K562 (cell line): ENCODE measurements around the gene SLC25A45. TPM values are rescaled to one million over a fixed set of nuclear protein-coding genes. Genes with fewer than 3 reads are reported as not detected.

Source experiments
- MAFK ChIP-seq: IDR thresholded peaks from 2 replicates; pipeline ENCODE4 v1.6.1; 2011; ENCODE audit warnings: low read length, improper control_type of control experiment
- MEIS2 ChIP-seq: fragments of 450-650 bp; IDR thresholded peaks from 2 replicates; pipeline ENCODE4 v1.6.1; 2014; ENCODE audit warnings: mild to moderate bottlenecking; ENCODE audit not compliant: partially characterized antibody
- TBL1XR1 ChIP-seq, 2 experiments: IDR thresholded peaks; 2 replicates each; pipeline ENCODE4 v1.6.1; 2012; ENCODE audit warnings: improper control_type of control experiment in 2 of 2, low read length in 2 of 2, mild to moderate bottlenecking in 1 of 2
- ZNF133 ChIP-seq: fragments of 250-450 bp; sonication (Bioruptor Pico); IDR thresholded peaks from 2 replicates; pipeline ENCODE4 v1.4.0; 2020; ENCODE audit warnings: mild to moderate bottlenecking
- ZNF551 ChIP-seq: fragments of 250-450 bp; sonication (Bioruptor Pico); IDR thresholded peaks from 2 replicates; pipeline ENCODE4 v1.5.0; 2021; ENCODE audit warnings: mild to moderate bottlenecking, moderate library complexity
- ZNF668 ChIP-seq: fragments of 250-450 bp; sonication (Bioruptor Pico); IDR thresholded peaks from 2 replicates; pipeline ENCODE4 v1.8.0; 2022; ENCODE audit warnings: mild to moderate bottlenecking, inconsistent platforms
- polyA plus RNA-seq, 8 experiments: library from polyadenylated mRNA; depleted of rRNA in 4 of 8; stranded (reverse) in 5 of 8; unstranded in 3 of 8; fragments of >200 nt; fragmentation: Nextera tagmentation in 2 of 8; fragmentation: Illumina TruSeq in 1 of 8; extraction: Ambion mirVana in 2 of 8; extraction: Trizol in 1 of 8; gene quantifications; 2 replicates each; pipeline versions ENCODE4 v1.2.1 to v1.2.3, GENCODE V29; 2011 to 2014; ENCODE audit warnings: inconsistent platforms in 1 of 8, missing spikeins in 1 of 8
- total RNA-seq, 7 experiments: library from RNA; depleted of rRNA in 6 of 7; stranded (reverse); fragments of >200 nt in 6 of 7; fragmentation: Illumina TruSeq in 2 of 7; extraction: Trizol in 2 of 7; gene quantifications; 2 replicates each; pipeline versions ENCODE4 v1.2.1 to v1.2.3, GENCODE V29; 2011 to 2021; ENCODE audit warnings: low replicate concordance in 1 of 7
- TF ChIP-seq, protein P1 (sequence below): fragments of 200-600 bp; sonication (generic); IDR thresholded peaks from one replicate; pipeline ENCODE4 v1.6.1; 2012; ENCODE audit warnings: mild to moderate bottlenecking, low read depth, low read length, inconsistent platforms
- TF ChIP-seq, protein P2 (sequence below): fragments of 250-450 bp; sonication (Bioruptor Pico); IDR thresholded peaks from 2 replicates; pipeline ENCODE4 v1.4.0; 2020; ENCODE audit warnings: borderline replicate concordance
- TF ChIP-seq, protein P3 (sequence below): sonication (generic); formaldehyde crosslinking; IDR thresholded peaks from 2 replicates; pipeline ENCODE4 v1.8.0; 2022; ENCODE audit warnings: mild to moderate bottlenecking, missing genetic modification reagents
- TF ChIP-seq, protein P4 (sequence below): sonication (generic); formaldehyde crosslinking; IDR thresholded peaks from 2 replicates; pipeline ENCODE4 v1.8.1; 2023; ENCODE audit warnings: mild to moderate bottlenecking, missing genetic modification reagents

The SLC25A45 gene
- total and polyA plus RNA-seq, 9 of the 15 experiments (the other 6 are each of a cell fraction or from before 2014, with no cell fraction given), result 0.15 to 2.3 (median 0.68) TPM

DNA sequence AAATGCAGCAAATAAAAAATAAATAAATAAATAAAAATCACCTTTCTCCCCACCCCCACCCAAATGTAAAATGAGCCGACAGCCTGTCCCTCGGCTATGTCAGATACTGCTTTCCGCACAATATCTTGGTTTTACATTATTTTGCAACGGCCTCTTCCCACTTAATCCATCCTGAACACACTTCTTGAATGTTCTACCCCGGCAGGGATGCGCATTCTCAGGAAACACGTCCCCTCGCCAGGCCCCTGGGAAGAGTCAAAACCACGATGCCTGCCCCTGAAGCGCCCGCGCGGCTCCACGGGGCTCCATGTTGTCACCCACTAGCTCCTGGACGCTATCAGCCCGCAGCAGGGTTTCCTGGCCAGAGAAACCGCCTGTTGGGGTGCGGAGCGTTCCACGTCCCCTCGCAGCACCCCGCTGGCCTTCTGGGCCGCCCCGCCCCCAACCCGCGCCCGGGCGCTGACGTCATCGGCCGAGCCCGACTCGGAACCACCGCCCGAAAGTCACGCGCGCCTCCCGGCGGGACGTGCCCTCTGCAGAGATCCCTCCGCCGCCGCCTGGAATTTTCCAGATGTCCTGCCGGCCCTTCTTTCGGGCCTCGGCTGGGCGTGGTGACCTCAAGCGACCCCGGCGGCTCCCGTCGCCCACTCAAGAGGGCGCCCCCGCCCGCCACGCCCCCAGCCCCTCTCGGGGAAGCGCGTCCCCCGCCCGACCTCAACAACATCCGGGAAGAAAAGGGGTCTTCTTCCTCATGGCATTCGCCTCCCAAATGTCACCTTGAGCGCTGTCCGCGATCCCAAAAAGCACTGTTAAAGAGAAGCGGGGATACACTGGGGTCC is 39.6 kb upstream of the SLC25A45 start (continued):
- TF ChIP-seq, protein P1, sequence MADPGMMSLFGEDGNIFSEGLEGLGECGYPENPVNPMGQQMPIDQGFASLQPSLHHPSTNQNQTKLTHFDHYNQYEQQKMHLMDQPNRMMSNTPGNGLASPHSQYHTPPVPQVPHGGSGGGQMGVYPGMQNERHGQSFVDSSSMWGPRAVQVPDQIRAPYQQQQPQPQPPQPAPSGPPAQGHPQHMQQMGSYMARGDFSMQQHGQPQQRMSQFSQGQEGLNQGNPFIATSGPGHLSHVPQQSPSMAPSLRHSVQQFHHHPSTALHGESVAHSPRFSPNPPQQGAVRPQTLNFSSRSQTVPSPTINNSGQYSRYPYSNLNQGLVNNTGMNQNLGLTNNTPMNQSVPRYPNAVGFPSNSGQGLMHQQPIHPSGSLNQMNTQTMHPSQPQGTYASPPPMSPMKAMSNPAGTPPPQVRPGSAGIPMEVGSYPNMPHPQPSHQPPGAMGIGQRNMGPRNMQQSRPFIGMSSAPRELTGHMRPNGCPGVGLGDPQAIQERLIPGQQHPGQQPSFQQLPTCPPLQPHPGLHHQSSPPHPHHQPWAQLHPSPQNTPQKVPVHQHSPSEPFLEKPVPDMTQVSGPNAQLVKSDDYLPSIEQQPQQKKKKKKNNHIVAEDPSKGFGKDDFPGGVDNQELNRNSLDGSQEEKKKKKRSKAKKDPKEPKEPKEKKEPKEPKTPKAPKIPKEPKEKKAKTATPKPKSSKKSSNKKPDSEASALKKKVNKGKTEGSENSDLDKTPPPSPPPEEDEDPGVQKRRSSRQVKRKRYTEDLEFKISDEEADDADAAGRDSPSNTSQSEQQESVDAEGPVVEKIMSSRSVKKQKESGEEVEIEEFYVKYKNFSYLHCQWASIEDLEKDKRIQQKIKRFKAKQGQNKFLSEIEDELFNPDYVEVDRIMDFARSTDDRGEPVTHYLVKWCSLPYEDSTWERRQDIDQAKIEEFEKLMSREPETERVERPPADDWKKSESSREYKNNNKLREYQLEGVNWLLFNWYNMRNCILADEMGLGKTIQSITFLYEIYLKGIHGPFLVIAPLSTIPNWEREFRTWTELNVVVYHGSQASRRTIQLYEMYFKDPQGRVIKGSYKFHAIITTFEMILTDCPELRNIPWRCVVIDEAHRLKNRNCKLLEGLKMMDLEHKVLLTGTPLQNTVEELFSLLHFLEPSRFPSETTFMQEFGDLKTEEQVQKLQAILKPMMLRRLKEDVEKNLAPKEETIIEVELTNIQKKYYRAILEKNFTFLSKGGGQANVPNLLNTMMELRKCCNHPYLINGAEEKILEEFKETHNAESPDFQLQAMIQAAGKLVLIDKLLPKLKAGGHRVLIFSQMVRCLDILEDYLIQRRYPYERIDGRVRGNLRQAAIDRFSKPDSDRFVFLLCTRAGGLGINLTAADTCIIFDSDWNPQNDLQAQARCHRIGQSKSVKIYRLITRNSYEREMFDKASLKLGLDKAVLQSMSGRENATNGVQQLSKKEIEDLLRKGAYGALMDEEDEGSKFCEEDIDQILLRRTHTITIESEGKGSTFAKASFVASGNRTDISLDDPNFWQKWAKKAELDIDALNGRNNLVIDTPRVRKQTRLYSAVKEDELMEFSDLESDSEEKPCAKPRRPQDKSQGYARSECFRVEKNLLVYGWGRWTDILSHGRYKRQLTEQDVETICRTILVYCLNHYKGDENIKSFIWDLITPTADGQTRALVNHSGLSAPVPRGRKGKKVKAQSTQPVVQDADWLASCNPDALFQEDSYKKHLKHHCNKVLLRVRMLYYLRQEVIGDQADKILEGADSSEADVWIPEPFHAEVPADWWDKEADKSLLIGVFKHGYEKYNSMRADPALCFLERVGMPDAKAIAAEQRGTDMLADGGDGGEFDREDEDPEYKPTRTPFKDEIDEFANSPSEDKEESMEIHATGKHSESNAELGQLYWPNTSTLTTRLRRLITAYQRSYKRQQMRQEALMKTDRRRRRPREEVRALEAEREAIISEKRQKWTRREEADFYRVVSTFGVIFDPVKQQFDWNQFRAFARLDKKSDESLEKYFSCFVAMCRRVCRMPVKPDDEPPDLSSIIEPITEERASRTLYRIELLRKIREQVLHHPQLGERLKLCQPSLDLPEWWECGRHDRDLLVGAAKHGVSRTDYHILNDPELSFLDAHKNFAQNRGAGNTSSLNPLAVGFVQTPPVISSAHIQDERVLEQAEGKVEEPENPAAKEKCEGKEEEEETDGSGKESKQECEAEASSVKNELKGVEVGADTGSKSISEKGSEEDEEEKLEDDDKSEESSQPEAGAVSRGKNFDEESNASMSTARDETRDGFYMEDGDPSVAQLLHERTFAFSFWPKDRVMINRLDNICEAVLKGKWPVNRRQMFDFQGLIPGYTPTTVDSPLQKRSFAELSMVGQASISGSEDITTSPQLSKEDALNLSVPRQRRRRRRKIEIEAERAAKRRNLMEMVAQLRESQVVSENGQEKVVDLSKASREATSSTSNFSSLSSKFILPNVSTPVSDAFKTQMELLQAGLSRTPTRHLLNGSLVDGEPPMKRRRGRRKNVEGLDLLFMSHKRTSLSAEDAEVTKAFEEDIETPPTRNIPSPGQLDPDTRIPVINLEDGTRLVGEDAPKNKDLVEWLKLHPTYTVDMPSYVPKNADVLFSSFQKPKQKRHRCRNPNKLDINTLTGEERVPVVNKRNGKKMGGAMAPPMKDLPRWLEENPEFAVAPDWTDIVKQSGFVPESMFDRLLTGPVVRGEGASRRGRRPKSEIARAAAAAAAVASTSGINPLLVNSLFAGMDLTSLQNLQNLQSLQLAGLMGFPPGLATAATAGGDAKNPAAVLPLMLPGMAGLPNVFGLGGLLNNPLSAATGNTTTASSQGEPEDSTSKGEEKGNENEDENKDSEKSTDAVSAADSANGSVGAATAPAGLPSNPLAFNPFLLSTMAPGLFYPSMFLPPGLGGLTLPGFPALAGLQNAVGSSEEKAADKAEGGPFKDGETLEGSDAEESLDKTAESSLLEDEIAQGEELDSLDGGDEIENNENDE, result no peak
- TF ChIP-seq MEIS2, result no peak
- TF ChIP-seq, protein P2, sequence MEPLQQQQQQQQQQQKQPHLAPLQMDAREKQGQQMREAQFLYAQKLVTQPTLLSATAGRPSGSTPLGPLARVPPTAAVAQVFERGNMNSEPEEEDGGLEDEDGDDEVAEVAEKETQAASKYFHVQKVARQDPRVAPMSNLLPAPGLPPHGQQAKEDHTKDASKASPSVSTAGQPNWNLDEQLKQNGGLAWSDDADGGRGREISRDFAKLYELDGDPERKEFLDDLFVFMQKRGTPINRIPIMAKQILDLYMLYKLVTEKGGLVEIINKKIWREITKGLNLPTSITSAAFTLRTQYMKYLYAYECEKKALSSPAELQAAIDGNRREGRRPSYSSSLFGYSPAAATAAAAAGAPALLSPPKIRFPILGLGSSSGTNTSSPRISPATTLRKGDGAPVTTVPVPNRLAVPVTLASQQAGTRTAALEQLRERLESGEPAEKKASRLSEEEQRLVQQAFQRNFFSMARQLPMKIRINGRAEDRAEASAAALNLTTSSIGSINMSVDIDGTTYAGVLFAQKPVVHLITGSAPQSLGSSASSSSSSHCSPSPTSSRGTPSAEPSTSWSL (CRISPR knock-in tag), result no peak
- no peak for TF ChIP-seq ZNF551
- peak; percentile 53 to 92 for TF ChIP-seq TBL1XR1 (IDR thresholded peaks at IDR 0.05; ENCODE audit: low read length in 2 of 2)
- TF ChIP-seq, protein P3, sequence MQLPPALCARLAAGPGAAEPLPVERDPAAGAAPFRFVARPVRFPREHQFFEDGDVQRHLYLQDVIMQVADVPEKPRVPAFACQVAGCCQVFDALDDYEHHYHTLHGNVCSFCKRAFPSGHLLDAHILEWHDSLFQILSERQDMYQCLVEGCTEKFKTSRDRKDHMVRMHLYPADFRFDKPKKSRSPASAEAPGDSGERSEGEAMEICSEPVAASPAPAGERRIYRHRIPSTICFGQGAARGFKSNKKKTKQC, result no peak
- TF ChIP-seq ZNF133 (CRISPR knock-in tag), result peak; percentile 79; the same call in 1 of the 2 replicates
- TF ChIP-seq MAFK, result no peak
- no peak for TF ChIP-seq ZNF668 (CRISPR knock-in tag)
- TF ChIP-seq, protein P4, sequence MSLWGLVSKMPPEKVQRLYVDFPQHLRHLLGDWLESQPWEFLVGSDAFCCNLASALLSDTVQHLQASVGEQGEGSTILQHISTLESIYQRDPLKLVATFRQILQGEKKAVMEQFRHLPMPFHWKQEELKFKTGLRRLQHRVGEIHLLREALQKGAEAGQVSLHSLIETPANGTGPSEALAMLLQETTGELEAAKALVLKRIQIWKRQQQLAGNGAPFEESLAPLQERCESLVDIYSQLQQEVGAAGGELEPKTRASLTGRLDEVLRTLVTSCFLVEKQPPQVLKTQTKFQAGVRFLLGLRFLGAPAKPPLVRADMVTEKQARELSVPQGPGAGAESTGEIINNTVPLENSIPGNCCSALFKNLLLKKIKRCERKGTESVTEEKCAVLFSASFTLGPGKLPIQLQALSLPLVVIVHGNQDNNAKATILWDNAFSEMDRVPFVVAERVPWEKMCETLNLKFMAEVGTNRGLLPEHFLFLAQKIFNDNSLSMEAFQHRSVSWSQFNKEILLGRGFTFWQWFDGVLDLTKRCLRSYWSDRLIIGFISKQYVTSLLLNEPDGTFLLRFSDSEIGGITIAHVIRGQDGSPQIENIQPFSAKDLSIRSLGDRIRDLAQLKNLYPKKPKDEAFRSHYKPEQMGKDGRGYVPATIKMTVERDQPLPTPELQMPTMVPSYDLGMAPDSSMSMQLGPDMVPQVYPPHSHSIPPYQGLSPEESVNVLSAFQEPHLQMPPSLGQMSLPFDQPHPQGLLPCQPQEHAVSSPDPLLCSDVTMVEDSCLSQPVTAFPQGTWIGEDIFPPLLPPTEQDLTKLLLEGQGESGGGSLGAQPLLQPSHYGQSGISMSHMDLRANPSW (CRISPR knock-in tag), result peak; percentile 76; the same call in 1 of the 2 replicates
